Glutamatergic neuron (in vitro differentiated cells): Measurements from ENCODE around the gene IQSEC2. TPM values are rescaled to one million over a fixed set of nuclear protein-coding genes. Genes with fewer than 3 reads are reported as not detected.

Experiments
- DNase-seq: peaks from one replicate; pipeline ENCODE4 v3.0.0; 2022
- H3K27ac Mint-ChIP-seq: one replicate; pipeline ENCODE4 v1.8.0; 2020; ENCODE audit warnings: mild to moderate bottlenecking, mixed read lengths, inconsistent platforms; ENCODE audit not compliant: unreplicated experiment
- H3K27me3 Mint-ChIP-seq: one replicate; pipeline ENCODE4 v1.8.0; 2020; ENCODE audit warnings: mild to moderate bottlenecking, moderate library complexity, mixed read lengths, inconsistent platforms; ENCODE audit not compliant: unreplicated experiment
- H3K36me3 Mint-ChIP-seq: one replicate; pipeline ENCODE4 v1.8.0; 2020; ENCODE audit warnings: mild to moderate bottlenecking, mixed read lengths, inconsistent platforms; ENCODE audit not compliant: unreplicated experiment
- H3K4me1 Mint-ChIP-seq: one replicate; pipeline ENCODE4 v1.8.0; 2020; ENCODE audit warnings: mild to moderate bottlenecking, low read depth, mixed read lengths, inconsistent platforms; ENCODE audit not compliant: unreplicated experiment
- H3K4me3 Mint-ChIP-seq: one replicate; pipeline ENCODE4 v1.8.0; 2020; ENCODE audit warnings: mild to moderate bottlenecking, mixed read lengths, inconsistent platforms; ENCODE audit not compliant: unreplicated experiment
- H3K9me3 Mint-ChIP-seq: one replicate; pipeline ENCODE4 v1.8.0; 2020; ENCODE audit warnings: mild to moderate bottlenecking, moderate library complexity, mixed read lengths, inconsistent platforms; ENCODE audit not compliant: unreplicated experiment
- total RNA-seq: library from RNA; stranded (reverse); fragmentation: NEBNext Ultra II Directional; extraction: Animal tissue kit (Norgen Biotek cat#: 25700); gene quantifications from one replicate; pipeline ENCODE4 v1.2.1, GENCODE V29; 2021; ENCODE audit not compliant: unreplicated experiment
- TF ChIP-seq, protein P1 (sequence below): fragments of 200-600 bp; sonication (generic); IDR thresholded peaks from one replicate; pipeline ENCODE4 v1.5.0; 2021; ENCODE audit not compliant: partially characterized antibody, unreplicated experiment

The IQSEC2 gene
- total RNA-seq, 1 donor from 2014 or later: 1.6 TPM

DNA sequence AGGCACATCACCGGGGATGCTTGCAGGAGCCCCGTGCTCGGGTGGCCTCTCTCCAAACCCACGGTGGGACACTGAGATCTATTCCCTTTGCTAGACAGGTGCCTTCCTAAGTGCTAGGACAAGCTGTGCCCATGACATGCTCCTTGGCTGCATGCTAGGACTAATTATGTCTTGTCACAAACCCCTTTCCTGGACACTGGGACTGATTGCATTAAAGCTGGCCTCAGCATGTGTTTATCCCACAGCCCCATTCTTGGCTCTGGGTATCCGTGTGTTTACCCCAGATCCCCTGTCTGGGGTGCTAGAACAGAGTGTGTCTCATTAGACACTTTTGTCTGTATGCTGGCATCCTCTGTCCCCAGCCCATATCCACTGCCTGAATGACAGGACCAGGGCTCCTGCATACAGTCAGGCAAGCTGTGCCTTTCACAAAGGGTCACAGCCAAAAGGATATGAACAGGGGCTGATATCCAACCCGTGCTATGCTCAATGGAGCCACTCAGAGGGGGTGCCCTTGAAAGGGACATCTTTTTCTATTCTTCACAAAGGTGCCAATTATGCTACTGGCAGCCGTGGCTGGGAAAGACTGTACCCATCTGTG is 9.2 kb upstream of the IQSEC2 start:
- Mint-ChIP-seq H3K4me1 (peaks cover 14% of the 10 kb centered on the region), H3K27me3 (peaks cover 1% of the 10 kb centered on the region), H3K4me3 (no peak overlapping the region), H3K27ac (no peak overlapping the region), H3K36me3 (no peaks in the 10 kb centered on the region), H3K9me3 (peaks cover 2% of the 10 kb centered on the region)
- no peak for DNase-seq
- TF ChIP-seq, protein P1, sequence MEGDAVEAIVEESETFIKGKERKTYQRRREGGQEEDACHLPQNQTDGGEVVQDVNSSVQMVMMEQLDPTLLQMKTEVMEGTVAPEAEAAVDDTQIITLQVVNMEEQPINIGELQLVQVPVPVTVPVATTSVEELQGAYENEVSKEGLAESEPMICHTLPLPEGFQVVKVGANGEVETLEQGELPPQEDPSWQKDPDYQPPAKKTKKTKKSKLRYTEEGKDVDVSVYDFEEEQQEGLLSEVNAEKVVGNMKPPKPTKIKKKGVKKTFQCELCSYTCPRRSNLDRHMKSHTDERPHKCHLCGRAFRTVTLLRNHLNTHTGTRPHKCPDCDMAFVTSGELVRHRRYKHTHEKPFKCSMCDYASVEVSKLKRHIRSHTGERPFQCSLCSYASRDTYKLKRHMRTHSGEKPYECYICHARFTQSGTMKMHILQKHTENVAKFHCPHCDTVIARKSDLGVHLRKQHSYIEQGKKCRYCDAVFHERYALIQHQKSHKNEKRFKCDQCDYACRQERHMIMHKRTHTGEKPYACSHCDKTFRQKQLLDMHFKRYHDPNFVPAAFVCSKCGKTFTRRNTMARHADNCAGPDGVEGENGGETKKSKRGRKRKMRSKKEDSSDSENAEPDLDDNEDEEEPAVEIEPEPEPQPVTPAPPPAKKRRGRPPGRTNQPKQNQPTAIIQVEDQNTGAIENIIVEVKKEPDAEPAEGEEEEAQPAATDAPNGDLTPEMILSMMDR: no peak

DNA sequence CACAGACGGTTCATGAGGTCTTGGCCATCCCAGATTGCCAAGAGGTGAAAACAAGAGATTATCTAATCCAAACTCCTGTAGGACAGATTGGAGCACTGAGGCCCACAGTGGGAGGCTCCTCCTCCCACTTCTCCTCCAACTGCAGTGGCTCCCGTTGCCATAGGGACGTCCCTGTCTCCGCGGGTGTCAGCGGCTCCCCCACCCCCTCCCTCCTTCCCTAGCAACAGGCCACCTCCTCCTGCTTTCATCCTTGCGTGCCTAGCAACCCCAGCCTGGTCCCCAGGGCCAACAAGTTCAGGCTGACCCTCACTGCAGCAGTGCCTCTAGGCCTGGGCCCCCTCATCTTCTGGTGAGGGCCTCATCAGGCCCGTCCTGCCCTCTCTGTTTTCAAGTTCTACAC is 6.8 kb upstream of the IQSEC2 start:
- Mint-ChIP-seq H3K27ac (no peak overlapping the region), H3K4me1 (peaks cover 14% of the 10 kb centered on the region), H3K9me3 (peaks cover 2% of the 10 kb centered on the region), H3K36me3 (no peaks in the 10 kb centered on the region), H3K4me3 (no peak overlapping the region), H3K27me3 (peaks cover 3% of the 10 kb centered on the region)
- DNase-seq: peak; percentile 73
- TF ChIP-seq, protein P1: no peak

DNA sequence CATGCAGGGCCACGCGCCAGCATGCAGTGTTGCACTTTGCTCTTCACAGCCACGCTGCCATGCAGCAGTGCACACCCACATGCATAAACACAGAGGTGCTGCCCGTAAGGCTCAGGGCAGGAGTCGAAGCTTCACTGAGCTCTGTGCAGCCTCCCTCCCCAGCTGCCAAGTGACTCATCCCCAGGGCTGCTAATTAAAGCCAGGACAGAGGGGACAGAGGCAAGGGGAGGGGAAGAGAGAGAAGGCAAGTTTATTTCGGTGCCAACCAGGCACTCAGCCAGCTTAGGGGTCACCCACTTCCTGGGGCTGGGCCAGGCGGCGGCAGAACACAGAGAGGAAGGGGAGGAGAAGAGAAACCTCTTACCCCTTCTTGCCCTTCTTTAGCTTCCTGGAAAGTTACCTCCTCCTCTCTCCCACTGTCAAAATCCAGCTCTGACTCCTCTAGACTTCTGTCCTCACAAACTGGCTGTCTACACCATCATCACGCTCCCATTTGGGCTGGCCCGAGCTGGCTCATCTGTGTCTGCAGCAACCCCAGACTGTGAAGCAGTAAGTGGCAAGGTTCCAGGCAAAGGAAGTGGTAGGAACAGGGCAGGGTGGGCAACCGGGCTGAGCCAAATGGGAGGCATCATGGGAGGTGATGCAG is 6.2 kb upstream of the IQSEC2 start:
- TF ChIP-seq, protein P1: no peak
- Mint-ChIP-seq H3K27ac (no peak overlapping the region), H3K36me3 (no peaks in the 10 kb centered on the region), H3K4me1 (peaks cover 14% of the 10 kb centered on the region), H3K9me3 (peaks cover 1% of the 10 kb centered on the region), H3K27me3 (peaks cover 3% of the 10 kb centered on the region), H3K4me3 (no peak overlapping the region)
- no peak for DNase-seq

DNA sequence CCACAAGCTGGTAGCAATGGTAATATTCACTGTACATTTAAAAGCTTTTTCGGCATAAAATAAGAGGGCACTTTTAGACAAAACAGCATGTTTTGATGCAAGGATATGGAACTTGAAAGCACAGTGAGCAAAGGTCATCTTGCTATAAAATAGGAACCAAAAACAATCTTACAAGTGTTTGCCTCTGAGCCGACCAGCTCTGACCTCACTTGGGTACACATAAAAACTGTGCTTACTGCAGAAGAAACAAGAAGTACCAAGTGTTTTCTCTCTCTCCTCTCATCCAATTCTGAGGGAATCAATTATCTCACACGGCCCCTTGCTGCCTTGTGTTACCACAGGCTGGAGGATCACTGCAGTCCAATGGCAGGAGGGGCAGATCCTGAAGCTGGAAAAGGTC is 4.8 kb upstream of the IQSEC2 start:
- no peaks in the 10 kb centered on the region for H3K9me3 Mint-ChIP-seq
- no peak overlapping the region for H3K27ac Mint-ChIP-seq
- H3K4me1 Mint-ChIP-seq: peaks cover 14% of the 10 kb centered on the region
- no peaks in the 10 kb centered on the region for H3K36me3 Mint-ChIP-seq
- DNase-seq: no peak
- TF ChIP-seq, protein P1: no peak
- peaks cover 3% of the 10 kb centered on the region for H3K27me3 Mint-ChIP-seq
- H3K4me3 Mint-ChIP-seq: no peak overlapping the region

DNA sequence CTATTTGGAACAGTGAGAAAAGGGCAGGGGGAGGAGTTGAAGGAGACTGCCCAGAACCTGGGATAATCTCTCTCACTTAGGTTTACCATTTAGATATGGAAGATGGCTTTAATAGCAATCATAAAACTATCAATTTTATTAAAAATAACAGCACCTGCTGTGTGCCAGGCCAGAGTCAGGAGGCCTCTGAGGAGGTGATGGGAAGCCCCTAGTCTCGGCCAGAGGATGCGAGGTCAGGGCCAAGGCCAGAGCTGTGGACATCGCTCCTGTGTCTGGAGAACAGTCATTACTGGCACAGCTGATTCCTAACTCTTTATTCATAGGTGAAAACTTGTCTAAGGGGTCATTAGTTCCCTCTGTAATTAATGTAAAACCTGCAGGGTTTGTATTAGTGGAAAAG is 4.2 kb upstream of the IQSEC2 start:
- H3K9me3 Mint-ChIP-seq: no peaks in the 10 kb centered on the region
- TF ChIP-seq, protein P1: no peak

More for the DNA sequence above, 4.2 kb upstream of the IQSEC2 start:
- H3K4me3 Mint-ChIP-seq: no peak overlapping the region
- DNase-seq: no peak
- peaks cover 14% of the 10 kb centered on the region for H3K4me1 Mint-ChIP-seq
- peaks cover 3% of the 10 kb centered on the region for H3K27me3 Mint-ChIP-seq
- no peak overlapping the region for H3K27ac Mint-ChIP-seq
- H3K36me3 Mint-ChIP-seq: no peaks in the 10 kb centered on the region
